Esophagus squamous epithelium (tissue), 4 donors: ENCODE data around the gene NCS1. TPM values are rescaled to one million over a fixed set of nuclear protein-coding genes. Genes with fewer than 3 reads are reported as not detected.

Source experiments
- total RNA-seq, 4 donors: library from RNA; depleted of rRNA; stranded (reverse); fragments of >200 nt; gene quantifications; one replicate each; pipeline ENCODE4 v1.1.0, GENCODE V29; 2016

The NCS1 gene
- total RNA-seq, 4 donors from 2014 or later = 9.3 to 31.3 (median 15.2) TPM

Other genes starting within 250 kb of the NCS1 start
- gene FNBP1, start 129.2 kb upstream of the NCS1 start, total RNA-seq = 10 to 100 TPM; 19.7 to 47.7 (median 26.2) TPM
- gene GPR107, start 118.5 kb upstream of the NCS1 start, total RNA-seq = 10 to 100 TPM; 18.9 to 27.0 (median 23.2) TPM
- 1 to 10 TPM in 1 of 4 donors, under 1 TPM in 3; 0.53 to 4.8 (median 0.78) TPM for gene HMCN2, start 93.4 kb downstream of the NCS1 start, total RNA-seq